ENCODE results near the gene DESI1. TPM values are rescaled to one million over a fixed set of nuclear protein-coding genes. Genes with fewer than 3 reads are reported as not detected.
A peak's percentile ranks its signal among the peaks of the same experiment; 100 is the strongest.

The DESI1 gene
- total and polyA plus RNA-seq, 2 of the 13 experiments (the other 11 are each of a cell fraction or from before 2014, with no cell fraction given) = 21.6 to 29.2 TPM

- no TSS peak for BruUV-seq (replicated peaks)
- CTCF ChIA-PET (ENCODE audit: low intra/inter-chr PET ratio, low total read pairs) = no interaction called here
- in situ Hi-C loops (cut with HindIII; ENCODE audit: extremely low pct_ligation_motif_present, low pct_unique_long_range_greater_than_20kb) = no loop called here
These were observed 48.4 kb upstream of the DESI1 start for GRCh38 chr22:41668971-41669911.

GRCh38 chr22:41664951-41665350, 44.1 kb upstream of the DESI1 start:
- peaks cover 16 to 41% of the 10 kb centered on the region in 2 experiments for H3K36me3 ChIP-seq (replicated peaks in 1 of 2; ENCODE audit: control insufficient read depth in 1 of 2, insufficient read depth in 2 of 2, low read length in 2 of 2)
- WGBS (ENCODE audit: low lambda C conversion rate) = 100% methylated on average over 2 of the region's 3 CpGs

More at GRCh38 chr22:41668971-41669911, 48.4 kb upstream of the DESI1 start:
- Histone ChIP-seq H3K36me3 (replicated peaks in 1 of 2; ENCODE audit: control insufficient read depth in 1 of 2, insufficient read depth in 2 of 2, low read length in 2 of 2) (peaks cover 4 to 16% of the 10 kb centered on the region in 2 experiments; a peak in 4 of 5 replicates), H3K9me3 (ENCODE audit: low read length) (no peaks in the 10 kb centered on the region), H3K4me3 (replicated peaks in 1 of 3; ENCODE audit: insufficient read depth in 1 of 3, low read depth in 2 of 3, low read length in 3 of 3) (no peak overlapping the region), H3K79me2 (ENCODE audit: insufficient read depth, low read length) (no peaks in the 10 kb centered on the region), H3K9ac (ENCODE audit: insufficient read depth, low read depth, low read length) (no peak overlapping the region), H3K27ac (ENCODE audit: extremely low read length, insufficient read depth, low read length) (no peak overlapping the region), H3K27me3 (ENCODE audit: control insufficient read depth in 1 of 2, insufficient read depth in 2 of 2, low read length in 2 of 2) (no peaks in the 10 kb centered on the region), H3K4me1 (ENCODE audit: insufficient read depth, low read length) (peaks cover 33% of the 10 kb centered on the region), H2AFZ (ENCODE audit: low read length) (no peak overlapping the region), H4K20me1 (ENCODE audit: insufficient read depth, low read length) (peaks cover 2% of the 10 kb centered on the region; the same call in 1 of the 2 replicates), H3K4me2 (ENCODE audit: low read depth, low read length) (no peak overlapping the region)
- ATAC-seq (no peak), FAIRE-seq (no peak), DNase-seq (ENCODE audit: low spot score) (no peak)
- 94% methylated on average over 21 of the region's 21 CpGs for WGBS (ENCODE audit: low lambda C conversion rate)
- TF ChIP-seq FOXP1 (IDR thresholded peaks at IDR 0.05) (no peak), FOXP1 (CRISPR knock-in tag; IDR thresholded peaks at IDR 0.05) (no peak), RBM22 (optimal IDR thresholded peaks at IDR 0.05; ENCODE audit: low read length) (peak; percentile 27), ZNF737 (CRISPR knock-in tag; IDR thresholded peaks at IDR 0.05; ENCODE audit: borderline replicate concordance) (no peak), SNAPC5 (CRISPR knock-in tag; IDR thresholded peaks at IDR 0.05; ENCODE audit: borderline replicate concordance) (no peak), ZNF17 (CRISPR knock-in tag; IDR thresholded peaks at IDR 0.05) (no peak), ZNF501 (CRISPR knock-in tag; IDR thresholded peaks at IDR 0.05) (no peak)
- POLR2A ChIA-PET = interaction anchor here (0.6 to 0.7 kb wide), 2 partner anchors 465 to 947 kb away, joined by 3 to 4 read pairs; no protein-coding TSS in a partner anchor
- intact Hi-C loops (cut with micrococcal nuclease; ENCODE audit: unreplicated experiment) = no loop called here

More at GRCh38 chr22:41664951-41665350, 44.1 kb upstream of the DESI1 start:
- DNase-seq (ENCODE audit: low spot score) (no peak), ATAC-seq (no peak), FAIRE-seq (no peak)
- in situ Hi-C loops (cut with HindIII; ENCODE audit: extremely low pct_ligation_motif_present, low pct_unique_long_range_greater_than_20kb) (no loop called here), intact Hi-C loops (cut with micrococcal nuclease; ENCODE audit: unreplicated experiment) (no loop called here)
- Histone ChIP-seq H3K4me1 (ENCODE audit: insufficient read depth, low read length) (peaks cover 15% of the 10 kb centered on the region), H4K20me1 (ENCODE audit: insufficient read depth, low read length) (no peaks in the 10 kb centered on the region), H3K9me3 (ENCODE audit: low read length) (no peaks in the 10 kb centered on the region), H3K4me3 (replicated peaks in 1 of 3; ENCODE audit: insufficient read depth in 1 of 3, low read depth in 2 of 3, low read length in 3 of 3) (no peak overlapping the region), H2AFZ (ENCODE audit: low read length) (no peak overlapping the region), H3K27ac (ENCODE audit: extremely low read length, insufficient read depth, low read length) (no peak overlapping the region), H3K4me2 (ENCODE audit: low read depth, low read length) (no peak overlapping the region), H3K9ac (ENCODE audit: insufficient read depth, low read depth, low read length) (no peak overlapping the region), H3K79me2 (ENCODE audit: insufficient read depth, low read length) (no peaks in the 10 kb centered on the region), H3K27me3 (ENCODE audit: control insufficient read depth in 1 of 2, insufficient read depth in 2 of 2, low read length in 2 of 2) (no peaks in the 10 kb centered on the region)
- no peak for TF ChIP-seq KDM6A (CRISPR knock-in tag; IDR thresholded peaks at IDR 0.05; ENCODE audit: low read depth)
- no peak for TF ChIP-seq HOXA3 (CRISPR knock-in tag; IDR thresholded peaks at IDR 0.05)
- TF ChIP-seq NR0B2 (CRISPR knock-in tag; IDR thresholded peaks at IDR 0.05) = no peak
- TF ChIP-seq NONO (IDR thresholded peaks at IDR 0.05) = no peak
- TF ChIP-seq NONO (CRISPR knock-in tag; conservative IDR thresholded peaks at IDR 0.05) = no peak
- no peak for TF ChIP-seq NR3C1 (CRISPR knock-in tag; IDR thresholded peaks at IDR 0.05)
- TF ChIP-seq GABPA (IDR thresholded peaks at IDR 0.05; ENCODE audit: low read depth, low read length) = no peak
- no peak for TF ChIP-seq GABPA (CRISPR knock-in tag; IDR thresholded peaks at IDR 0.05; ENCODE audit: low read depth)
- TF ChIP-seq ZNF30 (CRISPR knock-in tag; IDR thresholded peaks at IDR 0.05) = no peak
- TF ChIP-seq POLR2AphosphoS2 (IDR thresholded peaks at IDR 0.05; ENCODE audit: low read depth, low read length) = 0 out of 2 replicates have a peak, but pooled peaks have one; percentile 37
- TF ChIP-seq RBM22 (optimal IDR thresholded peaks at IDR 0.05; ENCODE audit: low read length) = peak; percentile 83
- ChIA-PET CTCF (ENCODE audit: low intra/inter-chr PET ratio, low total read pairs) (no interaction called here), POLR2A (interaction anchor here (2.3 kb wide), 1 partner anchor 11 kb away, joined by 6 read pairs; no protein-coding TSS in a partner anchor)
- BruUV-seq (replicated peaks) = no TSS peak

Data from HepG2 (cell line).